ENCODE results near the gene ATP5MG.

The ATP5MG gene

GRCh38 chr11:118366287-118366686, 35.1 kb upstream of the ATP5MG start:
- DNase-seq (ENCODE audit: low read depth, low spot score) = no peak
- H3K4me3 ChIP-seq (ENCODE audit: low read depth, low read length) = no peak overlapping the region
- CTCF ChIA-PET = interaction anchor here (1.6 to 1.7 kb wide), 2 partner anchors 15 to 122 kb away, joined by 4 read pairs; no protein-coding TSS in a partner anchor
- POLR2A ChIA-PET = no interaction called here
- TF ChIP-seq, protein P1, sequence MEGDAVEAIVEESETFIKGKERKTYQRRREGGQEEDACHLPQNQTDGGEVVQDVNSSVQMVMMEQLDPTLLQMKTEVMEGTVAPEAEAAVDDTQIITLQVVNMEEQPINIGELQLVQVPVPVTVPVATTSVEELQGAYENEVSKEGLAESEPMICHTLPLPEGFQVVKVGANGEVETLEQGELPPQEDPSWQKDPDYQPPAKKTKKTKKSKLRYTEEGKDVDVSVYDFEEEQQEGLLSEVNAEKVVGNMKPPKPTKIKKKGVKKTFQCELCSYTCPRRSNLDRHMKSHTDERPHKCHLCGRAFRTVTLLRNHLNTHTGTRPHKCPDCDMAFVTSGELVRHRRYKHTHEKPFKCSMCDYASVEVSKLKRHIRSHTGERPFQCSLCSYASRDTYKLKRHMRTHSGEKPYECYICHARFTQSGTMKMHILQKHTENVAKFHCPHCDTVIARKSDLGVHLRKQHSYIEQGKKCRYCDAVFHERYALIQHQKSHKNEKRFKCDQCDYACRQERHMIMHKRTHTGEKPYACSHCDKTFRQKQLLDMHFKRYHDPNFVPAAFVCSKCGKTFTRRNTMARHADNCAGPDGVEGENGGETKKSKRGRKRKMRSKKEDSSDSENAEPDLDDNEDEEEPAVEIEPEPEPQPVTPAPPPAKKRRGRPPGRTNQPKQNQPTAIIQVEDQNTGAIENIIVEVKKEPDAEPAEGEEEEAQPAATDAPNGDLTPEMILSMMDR (IDR thresholded peaks at IDR 0.05; ENCODE audit: insufficient read depth, low read length, missing control alignments) = no peak

DNA sequence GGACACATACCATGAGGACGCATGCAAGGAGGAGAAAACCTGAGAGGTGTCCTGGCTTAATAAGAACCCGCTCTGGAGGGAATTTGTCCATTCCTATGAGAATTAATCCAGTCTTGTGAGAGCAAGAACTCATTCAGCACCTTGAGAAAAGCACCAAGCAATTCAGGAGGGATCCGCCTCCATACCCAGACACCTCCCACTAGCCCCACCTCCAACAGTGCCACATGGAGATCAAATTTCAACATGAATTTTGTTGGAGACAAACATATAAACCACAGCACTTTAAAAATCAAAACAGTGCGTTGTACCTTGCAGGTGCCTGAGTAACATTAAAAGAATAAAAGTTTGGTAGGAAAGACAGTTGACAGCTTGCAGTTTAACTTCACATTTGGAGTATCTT, 30.6 kb upstream of the ATP5MG start:
- no peak for DNase-seq (ENCODE audit: low read depth, low spot score)
- ChIA-PET CTCF (interaction anchor here (0.7 kb wide), 1 partner anchor 9 kb away, joined by 4 read pairs; no protein-coding TSS in a partner anchor), POLR2A (no interaction called here)
- TF ChIP-seq, protein P1 (IDR thresholded peaks at IDR 0.05; ENCODE audit: insufficient read depth, low read length, missing control alignments) = no peak
- H3K4me3 ChIP-seq (ENCODE audit: low read depth, low read length) = no peak overlapping the region

GRCh38 chr11:118373263-118373662, 28.1 kb upstream of the ATP5MG start:
- TF ChIP-seq, protein P1 (IDR thresholded peaks at IDR 0.05; ENCODE audit: insufficient read depth, low read length, missing control alignments) = no peak
- DNase-seq (ENCODE audit: low read depth, low spot score) = no peak
- ChIA-PET CTCF (interaction anchor here (1.1 to 1.4 kb wide), 2 partner anchors 19 to 27 kb away, joined by 3 to 4 read pairs; no protein-coding TSS in a partner anchor), POLR2A (no interaction called here)
- H3K4me3 ChIP-seq (ENCODE audit: low read depth, low read length) = no peak overlapping the region

- no peak overlapping the region for H3K4me3 ChIP-seq (ENCODE audit: low read depth, low read length)
- DNase-seq (ENCODE audit: low read depth, low spot score) = no peak
- TF ChIP-seq, protein P1 (IDR thresholded peaks at IDR 0.05; ENCODE audit: insufficient read depth, low read length, missing control alignments) = no peak
- POLR2A ChIA-PET = no interaction called here
- CTCF ChIA-PET = interaction anchor here (1.1 to 2.7 kb wide), 3 partner anchors 18 to 114 kb away, joined by 3 to 7 read pairs (median 4); no protein-coding TSS in a partner anchor
Measured at GRCh38 chr11:118373871-118374270, 27.5 kb upstream of the ATP5MG start.

GRCh38 chr11:118374729-118375128, 26.7 kb upstream of the ATP5MG start:
- TF ChIP-seq, protein P1 (IDR thresholded peaks at IDR 0.05; ENCODE audit: insufficient read depth, low read length, missing control alignments) = no peak
- POLR2A ChIA-PET = no interaction called here
- no peak overlapping the region for H3K4me3 ChIP-seq (ENCODE audit: low read depth, low read length)
- CTCF ChIA-PET = interaction anchor here (1.2 to 2.7 kb wide), 2 partner anchors 12 to 114 kb away, joined by 5 to 7 read pairs; no protein-coding TSS in a partner anchor
- no peak for DNase-seq (ENCODE audit: low read depth, low spot score)

DNA sequence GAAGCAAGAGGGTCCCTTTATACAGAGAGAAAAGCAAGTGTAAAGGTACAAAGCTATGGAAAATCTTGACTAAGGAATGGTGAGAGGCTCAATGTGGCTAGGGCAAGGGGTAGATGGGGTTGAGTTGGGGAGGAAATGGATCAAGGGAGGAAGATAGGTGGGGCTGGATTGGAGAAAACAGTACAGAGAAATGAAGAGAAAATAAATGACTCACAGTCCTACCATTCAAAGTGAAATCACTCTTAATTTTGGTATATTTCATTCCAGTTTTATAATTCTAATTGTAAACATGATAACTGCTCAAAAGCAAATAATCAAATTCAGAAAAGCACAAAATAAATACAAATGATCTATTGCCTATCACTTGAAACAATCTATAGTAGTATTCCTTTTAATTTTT, 25.4 kb upstream of the ATP5MG start:
- H3K4me3 ChIP-seq (ENCODE audit: low read depth, low read length) = no peak overlapping the region
- no peak for DNase-seq (ENCODE audit: low read depth, low spot score)
- POLR2A ChIA-PET = no interaction called here
- CTCF ChIA-PET = interaction anchor here (1.2 to 2.7 kb wide), 4 partner anchors 14 to 178 kb away, joined by 3 to 7 read pairs (median 5); no protein-coding TSS in a partner anchor
- TF ChIP-seq, protein P1 (IDR thresholded peaks at IDR 0.05; ENCODE audit: insufficient read depth, low read length, missing control alignments) = no peak

Data from AG04449 (cell line).